NCI-H524 treated with DMSO at 0.1 percent for 48 hours (cell line): ENCODE data around the gene IGF2BP2.
"Not testable (repeated sequence)": the region's sequence is repeated elsewhere in the genome, so short reads cannot be mapped to it uniquely, and the experiment has no call there.

Experiments
- DNase-seq: peaks from one replicate; lab custom pipeline; 2025; lab: John Stamatoyannopoulos, UW

Gene IGF2BP2

DNA sequence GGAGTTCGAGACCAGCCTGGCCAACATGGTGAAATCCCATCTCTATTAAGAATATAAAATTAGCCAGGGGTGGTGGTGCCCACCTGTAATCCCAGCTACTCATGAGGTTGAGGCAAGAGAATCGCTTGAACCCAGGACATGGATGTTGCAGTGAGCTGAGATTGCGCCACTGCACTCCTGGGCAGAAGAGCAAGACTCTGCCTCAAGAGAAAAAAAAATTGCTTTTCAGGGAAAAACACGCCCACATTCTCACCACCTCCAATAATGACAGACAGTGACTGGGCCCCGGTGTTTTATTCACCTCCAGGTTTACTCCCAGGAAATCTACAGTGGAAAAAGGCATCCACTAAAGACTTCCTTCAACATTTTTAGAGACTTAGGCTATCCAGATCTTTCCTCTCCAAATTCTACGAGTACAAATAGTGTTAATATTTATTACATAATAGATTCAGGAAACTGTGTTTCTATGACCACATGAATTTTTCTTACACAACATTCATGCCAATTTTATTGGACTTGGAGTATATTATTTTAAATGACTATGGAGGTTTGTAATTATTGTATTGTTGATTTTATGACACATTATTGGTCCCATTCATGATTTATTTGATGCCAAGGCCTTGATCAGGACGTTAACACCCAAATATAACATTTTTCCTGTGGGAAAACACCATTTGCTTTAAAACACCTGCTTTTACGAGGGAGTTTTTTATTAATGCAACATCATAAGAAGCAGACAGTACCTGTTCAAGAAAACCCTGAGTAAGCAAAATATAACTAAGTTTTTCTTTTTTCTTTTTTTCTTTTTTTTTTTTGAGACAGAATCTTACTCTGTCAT lies 26.6 kb downstream of the IGF2BP2 start:
- DNase-seq = no peak

DNA sequence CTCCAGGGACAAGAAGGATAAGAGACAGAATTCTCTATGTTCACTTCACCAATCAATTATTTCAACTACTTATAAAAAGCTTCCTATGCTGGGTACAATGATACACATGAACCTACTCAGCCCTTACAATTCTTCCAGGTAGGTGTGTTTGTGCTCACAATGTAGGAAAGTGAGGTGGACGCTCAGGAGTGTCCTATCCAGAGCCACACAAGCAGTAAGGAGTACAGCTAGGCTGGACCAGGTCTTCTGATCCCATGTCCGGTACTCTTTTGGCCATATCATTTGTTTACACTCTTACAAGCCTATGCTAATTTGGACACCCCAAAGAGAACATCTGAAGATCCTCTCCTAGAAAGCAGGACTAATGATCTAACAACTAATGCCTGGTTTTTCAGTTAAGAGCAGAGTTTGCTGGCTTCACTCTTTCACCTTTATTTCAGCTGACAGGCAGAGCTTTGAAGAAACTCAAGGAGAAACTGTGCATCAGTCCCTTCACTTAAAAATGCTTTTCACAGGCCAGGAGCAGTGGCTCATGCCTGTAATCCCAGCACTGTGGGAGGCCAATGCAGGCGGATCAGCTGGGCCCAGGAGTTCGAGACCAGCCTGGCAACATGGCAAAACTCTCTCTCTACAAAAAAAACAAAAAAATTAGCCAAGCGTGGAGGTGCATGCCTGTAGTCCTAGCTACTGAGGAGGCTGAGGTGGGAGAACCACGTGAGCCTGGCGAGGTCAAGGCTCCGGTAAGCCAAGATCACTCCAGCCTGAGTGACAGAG lies 27.5 kb downstream of the IGF2BP2 start:
- DNase-seq = no peak

DNA sequence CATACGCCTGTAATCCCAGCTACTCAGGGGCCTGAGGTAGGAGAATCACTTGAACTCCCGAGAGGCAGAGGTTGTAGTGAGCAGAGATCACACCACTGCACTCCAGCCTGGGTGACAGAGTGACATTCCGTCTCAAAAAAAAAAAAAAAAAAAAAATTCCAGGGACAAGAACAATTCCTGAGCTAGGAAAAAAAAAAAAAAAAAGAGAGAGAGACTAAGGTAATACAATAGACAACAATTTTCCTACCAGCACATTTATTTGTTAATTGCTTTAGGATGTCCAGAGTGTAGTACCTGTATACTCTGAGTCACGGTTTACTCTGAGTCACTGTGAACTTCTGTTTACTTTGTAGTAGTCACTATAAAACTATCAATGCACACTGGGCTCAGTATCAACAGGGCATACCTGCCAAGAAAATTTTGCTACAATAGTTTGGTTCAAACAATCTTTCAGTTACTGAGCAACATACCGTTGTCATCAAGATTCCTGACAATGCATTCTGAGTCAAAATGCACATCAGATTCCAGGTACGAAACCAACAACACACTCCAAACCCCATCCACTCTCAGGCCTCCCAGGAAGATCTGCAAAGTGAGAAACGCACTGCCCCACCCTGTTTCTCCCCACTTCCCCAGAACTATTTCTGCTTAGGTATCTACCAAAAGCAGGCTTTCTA lies 28.3 kb downstream of the IGF2BP2 start:
- DNase-seq = no peak

DNA sequence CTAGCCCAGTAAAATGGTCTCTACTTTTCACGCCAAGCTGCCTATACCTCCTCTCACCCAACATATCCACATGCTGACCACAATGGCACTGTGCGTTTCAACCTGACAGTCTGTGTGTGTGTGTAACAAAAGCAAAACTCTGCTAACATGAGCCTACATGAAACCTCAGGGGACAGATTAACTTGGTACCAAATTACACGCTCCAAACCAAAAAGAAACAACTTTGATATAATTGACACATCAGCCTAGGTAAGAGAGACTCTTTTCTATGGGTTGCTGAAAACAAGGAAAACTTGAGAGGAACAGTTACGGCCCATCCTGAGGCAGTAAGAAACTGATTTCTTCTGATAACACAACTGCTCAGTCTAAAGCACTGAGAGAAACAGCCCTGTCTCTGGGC lies 31.5 kb downstream of the IGF2BP2 start:
- no peak for DNase-seq

DNA sequence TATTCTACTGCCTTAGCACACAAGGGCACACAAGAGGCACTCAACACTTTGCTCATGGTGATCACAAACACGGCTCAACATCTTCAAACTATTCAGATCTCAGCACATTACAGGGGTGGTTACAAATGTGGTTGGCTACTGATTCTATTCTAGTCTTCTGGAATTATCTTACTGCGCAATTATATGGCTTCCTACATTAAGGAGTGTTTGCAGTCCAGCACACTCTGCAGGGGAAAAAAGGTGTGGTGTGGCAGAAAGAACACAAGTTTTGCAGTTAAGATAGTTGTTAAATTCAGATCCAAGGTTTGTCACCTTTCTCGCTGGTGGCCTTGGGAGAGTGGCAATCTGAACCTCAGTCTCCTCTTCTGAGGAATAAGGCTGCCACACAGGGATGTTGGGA lies 31.9 kb downstream of the IGF2BP2 start:
- no peak for DNase-seq

DNA sequence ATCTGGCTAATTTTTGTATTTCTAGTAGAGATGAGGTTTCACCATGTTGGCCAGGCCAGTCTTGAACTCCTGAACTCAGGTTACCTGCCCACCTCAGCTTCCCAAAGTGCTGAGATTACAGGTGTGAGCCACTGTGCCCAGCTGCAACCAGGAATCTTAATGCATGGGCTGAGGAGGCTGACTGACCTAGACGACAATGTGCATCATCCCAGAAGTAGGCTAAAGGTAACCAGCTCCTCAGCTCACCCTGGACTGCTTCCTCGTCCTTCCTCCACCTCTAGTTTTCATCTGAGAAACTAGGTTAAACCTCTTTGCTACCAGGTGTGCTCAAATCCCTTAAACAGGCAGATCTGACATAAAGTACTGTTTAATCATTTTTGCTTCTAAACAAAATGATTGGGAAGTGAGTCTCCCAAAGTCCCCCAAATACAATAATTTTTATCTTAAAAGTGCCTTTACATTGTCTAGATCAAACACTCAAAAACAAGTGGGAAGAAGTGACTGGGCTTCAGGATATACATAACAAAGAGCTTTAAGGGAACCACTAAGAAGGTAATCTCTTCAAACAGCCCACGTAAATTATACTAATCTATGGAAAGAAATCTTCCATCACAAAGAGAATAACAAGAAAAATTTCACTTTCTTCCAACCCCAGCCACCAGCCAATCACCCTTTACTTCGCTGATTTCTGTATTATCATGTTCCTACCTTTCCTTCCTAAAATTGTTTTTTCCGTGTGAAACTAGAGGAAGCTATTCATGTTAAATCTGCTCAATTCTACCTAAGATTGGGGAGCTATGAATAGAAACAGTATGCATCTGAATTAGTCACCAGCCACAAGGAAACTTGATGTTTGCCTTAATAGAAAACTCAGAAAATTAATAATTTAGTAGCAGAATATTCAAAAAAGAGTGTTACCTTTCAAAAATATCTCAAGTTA lies 34.7 kb downstream of the IGF2BP2 start:
- no peak for DNase-seq

DNA sequence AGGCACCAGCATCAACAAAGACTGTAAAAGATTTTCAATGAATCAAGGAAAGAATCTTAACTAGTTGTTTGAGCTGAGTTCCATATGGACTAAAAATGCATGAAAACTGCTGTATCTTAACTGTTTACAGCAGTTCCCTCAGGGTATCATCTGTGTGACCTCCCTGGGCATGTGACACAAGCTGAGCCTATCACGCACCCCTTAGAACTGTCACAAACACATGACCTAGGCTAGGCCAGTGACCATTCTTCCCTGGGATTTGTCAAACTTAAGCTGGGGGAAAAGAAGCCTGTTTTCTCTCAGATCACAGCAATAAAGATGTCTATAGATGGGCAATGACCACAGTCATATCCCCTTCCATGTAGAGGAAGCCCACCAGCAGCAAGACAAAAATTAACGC lies 35.7 kb downstream of the IGF2BP2 start:
- no peak for DNase-seq

DNA sequence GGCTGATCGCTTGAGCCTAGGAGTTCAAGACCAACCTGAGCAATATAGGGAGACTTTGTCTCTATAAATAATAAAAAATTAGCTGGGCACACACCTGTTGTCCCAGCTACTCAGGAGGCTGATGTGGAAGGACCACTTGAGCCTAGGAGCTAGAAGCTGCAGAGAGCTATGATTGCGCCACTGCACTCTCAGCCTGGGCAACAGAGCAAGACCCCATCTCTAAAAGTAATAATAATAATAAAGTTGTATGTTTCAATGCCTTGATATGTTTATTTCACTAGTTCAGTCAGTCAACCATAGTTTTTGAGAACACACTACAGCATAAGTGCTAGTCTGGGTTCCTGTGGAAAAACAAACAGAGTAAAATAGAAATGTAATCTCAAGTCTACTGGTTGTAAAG lies 36.5 kb downstream of the IGF2BP2 start:
- DNase-seq = no peak

DNA sequence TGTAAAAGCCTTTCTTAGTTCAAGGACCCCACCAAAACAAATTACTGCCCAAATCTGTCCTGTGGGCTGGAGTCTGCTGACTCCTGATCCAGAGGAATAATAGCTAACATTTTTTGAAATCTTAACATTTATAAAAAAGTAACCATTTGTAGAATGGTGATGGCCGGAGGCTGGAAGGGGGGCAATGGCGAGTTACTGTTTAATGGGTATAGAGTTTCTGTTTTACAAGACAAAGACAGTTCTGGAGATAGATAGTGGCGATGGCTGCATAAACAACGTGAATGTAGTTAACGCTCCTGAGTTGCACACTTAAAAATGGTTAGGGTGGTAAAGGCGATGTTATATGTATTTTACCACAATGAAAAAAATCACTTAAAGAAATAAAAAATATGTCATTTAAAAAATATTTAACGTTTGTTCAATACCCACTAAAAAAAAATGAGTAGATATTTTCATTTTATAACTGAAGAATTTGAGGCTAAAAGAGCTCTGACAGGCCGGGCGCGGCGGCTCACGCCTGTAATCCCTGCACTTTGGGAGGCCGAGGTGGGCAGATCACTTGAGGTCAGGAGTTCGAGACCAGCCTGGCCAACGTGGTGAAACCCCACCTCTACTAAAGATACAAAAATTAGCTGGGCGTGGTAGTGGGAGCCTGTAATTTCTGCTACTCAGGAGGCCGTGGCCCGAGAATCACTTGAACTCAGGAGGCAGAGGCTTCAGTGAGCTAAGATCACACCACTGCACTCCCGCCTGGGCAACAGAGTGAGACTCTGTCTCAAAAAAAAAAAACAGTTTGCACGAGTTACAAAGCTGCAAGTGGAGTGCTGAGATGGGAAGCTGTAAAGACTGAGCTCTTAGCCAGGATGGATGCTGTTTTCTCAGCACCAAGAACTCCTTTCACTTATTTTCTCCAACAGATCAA lies 37.6 kb downstream of the IGF2BP2 start:
- DNase-seq = no peak

DNA sequence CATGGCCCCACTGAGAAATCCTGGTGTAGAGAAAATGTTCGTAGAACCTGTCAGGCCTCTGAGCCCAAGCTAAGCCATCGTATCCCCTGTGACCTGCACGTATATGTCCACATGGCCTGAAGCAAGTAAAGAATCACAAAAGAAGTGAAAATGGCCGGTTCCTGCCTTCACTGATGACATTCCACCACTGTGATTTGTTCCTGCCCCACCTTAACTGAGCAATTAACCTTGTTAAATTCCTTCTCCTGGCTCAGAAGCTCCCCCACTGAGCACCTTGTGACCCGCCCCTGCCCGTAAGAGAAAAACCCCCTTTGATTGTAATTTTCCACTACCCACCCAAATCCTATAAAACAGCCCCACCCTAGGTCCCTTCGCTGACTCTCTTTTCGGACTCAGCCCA lies 38.6 kb downstream of the IGF2BP2 start:
- not testable (repeated sequence) for DNase-seq

DNA sequence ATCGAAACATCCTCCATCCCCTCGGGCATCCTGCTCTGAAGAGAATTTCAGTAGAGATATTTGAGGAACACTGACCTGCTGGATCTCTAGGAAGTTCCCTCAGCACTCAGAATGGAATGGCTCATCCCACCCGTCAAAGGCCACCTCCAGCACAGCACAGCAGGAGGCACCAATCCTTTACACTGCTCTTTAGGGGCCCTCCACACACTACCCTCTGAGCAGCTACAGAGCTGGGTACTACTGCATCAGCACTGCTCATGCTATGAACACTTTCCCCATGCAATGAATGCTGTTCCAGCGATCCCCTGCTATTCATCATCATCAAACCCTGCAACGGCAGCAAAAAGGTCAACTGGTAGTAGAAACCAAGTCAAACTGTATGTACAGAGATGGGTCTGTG lies 40.5 kb downstream of the IGF2BP2 start:
- no peak for DNase-seq

DNA sequence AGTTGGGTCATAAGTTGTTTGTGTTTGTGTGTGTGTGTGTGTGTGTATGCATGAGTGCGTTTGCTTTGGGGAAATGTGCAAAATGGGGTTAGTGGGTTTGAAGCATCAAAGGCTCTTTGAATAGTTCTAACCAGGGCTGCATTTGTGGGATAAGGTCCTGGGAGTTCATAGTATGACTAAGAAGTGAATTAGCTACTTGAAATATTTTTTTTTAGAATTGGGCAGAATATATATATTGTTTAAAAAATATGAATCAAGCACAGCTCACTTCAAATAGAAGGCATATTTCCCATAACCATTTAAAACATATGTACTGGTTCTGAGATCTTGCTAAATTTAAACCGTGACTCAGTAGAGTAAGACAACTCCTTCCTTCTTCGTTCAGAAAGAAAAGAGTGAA lies 43.1 kb downstream of the IGF2BP2 start:
- no peak for DNase-seq

DNA sequence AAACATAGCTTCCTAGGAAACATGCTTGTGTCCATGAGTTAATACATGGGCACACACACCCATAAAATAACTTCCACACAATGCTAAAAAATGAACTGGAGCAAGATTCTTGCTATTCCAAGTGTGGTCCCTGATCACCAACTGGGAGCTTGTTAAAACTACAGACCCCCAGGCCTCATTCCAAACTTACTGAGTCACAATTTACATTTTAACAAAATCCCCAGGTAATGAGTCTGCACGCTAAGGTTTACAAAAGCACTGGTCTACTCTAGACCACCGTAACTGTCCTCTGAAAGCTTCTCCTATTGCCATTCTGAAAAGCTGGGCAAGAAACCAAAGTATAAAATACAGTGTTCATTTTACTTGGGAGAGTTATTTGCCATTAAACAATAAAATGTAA lies 45.4 kb downstream of the IGF2BP2 start:
- DNase-seq = no peak

DNA sequence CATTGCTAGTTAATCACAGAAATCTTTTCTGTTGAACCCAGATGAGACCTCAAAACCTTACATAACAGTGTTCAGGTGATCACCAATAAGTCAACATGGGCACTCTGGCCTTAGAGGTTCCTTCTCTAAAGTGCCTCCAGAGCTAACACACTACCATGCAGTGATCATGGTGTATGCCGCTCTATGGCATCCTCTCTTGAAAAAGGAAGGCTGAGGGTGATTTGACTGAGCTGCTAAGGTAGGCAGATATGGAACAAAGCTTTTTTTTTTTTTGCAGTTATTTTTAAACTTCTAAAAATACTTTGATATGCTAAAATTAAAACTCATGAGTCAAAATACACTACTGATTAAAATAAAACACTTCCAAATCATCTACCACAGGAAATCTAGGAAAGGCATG lies 46.0 kb downstream of the IGF2BP2 start:
- DNase-seq = no peak

DNA sequence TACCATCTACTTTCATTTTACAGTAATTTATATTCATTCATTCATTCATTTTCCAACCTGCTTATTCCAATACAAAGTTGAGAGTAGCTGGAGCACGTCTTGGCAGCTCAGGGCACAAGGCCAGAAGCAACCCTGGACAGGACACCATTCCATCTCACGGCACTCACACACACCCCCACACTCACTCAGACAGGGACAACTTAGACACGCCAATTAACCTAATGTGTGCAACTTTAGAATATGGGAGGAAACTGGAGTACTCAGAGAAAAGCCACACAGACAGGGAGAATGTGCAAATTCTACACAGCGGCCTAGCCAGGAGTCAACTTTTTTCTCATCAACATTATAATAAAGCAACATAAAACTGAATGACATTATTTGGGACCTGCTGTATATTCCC lies 46.7 kb downstream of the IGF2BP2 start:
- DNase-seq = no peak

DNA sequence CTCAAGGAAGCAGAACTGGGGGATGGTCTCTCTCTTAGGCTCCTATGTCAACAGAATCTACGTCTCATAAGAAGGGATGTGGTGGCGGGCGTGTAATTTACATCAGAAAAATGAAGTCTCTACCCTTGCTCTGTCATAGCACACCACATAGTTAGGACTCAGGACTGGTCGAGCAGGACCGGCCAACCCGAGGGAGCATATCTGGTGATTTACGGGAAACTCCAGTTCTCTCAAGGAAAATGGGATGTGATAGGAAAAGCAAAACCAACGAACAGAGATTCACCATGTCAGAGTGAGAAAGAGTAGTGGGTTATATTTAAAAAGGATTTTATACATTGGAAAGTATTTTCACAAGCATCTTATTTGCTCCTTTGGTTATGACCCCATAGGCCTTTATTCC lies 54.7 kb downstream of the IGF2BP2 start:
- no peak for DNase-seq

DNA sequence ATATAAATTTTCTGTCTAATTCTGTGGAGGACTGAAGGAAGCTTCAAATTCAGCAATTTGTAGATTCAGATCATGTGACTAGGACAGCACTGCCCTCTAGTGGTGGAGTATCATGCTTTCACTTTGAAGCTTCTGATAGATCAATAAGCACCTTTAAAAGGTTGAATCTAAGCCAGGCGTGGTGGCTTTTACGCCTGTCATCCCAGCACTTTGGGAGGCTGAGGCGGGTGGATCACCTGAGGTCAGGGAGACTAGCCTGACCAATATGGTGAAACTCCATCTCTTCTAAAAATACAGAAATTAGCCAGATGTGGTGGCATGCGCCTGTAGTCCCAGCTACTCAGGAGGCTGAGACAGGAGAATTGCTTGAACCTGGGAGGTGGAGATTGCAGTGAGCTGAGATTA lies 56.3 kb downstream of the IGF2BP2 start:
- not testable (repeated sequence) for DNase-seq

DNA sequence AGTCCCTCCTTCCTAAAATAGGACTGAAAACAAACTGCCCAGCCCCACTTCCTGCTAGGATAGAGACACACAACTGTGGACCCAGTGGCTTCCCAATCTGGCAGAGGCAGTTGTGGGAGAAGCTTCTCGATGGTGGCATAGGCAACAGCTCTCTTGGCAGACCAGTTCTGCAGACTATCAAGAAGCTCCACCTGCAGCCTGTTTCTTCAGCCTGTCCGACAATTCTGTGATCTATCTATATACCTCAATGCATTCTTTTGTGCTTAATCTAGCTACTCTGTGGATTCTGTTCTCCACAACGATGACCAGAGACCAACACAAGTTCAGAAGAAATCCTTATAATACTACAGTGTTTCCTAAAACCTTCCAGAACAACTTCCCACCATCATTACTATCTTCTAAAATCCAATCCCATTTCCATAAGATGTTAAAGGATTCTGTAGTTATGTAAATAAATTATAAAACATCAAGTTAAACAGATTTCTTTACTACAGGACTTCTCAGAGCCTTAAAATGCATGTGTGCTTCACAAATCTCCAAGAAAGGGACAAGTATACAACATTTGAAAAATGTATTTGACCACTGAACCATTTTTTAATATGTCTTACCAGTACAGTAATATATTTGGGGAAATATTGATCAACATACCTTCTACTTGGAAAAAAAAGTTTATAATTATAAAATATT lies 57.7 kb downstream of the IGF2BP2 start:
- no peak for DNase-seq

DNA sequence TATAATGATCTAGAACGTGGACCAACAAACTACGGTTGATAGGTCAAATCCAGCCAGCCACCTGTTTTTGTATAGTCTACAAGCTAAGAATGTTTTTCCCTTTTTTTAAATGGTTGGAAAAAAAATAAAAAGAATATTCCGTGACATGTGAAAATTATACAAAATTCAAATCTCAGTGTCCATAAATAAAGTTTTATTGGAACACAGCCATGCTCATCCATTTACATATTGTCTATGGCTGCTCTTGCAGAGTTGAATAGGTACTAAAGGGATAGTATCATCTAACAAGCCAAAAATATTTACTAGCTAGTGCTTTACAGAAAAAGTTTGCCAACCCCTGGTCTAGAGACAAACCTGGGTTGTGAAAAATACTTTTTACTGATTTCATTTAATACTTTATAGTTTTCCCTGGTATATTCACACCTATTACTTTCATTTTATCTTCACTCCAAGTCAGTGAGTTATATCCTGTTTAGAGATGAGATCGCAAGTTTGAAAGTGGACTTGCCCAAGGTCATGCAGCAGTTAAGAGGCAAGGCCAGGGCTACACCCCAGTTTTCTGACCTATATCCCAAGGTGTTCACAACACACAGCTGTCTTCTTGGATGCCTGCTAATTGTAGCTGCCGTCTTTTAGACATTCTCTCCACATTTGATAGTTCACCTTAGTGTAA lies 58.4 kb downstream of the IGF2BP2 start:
- no peak for DNase-seq

DNA sequence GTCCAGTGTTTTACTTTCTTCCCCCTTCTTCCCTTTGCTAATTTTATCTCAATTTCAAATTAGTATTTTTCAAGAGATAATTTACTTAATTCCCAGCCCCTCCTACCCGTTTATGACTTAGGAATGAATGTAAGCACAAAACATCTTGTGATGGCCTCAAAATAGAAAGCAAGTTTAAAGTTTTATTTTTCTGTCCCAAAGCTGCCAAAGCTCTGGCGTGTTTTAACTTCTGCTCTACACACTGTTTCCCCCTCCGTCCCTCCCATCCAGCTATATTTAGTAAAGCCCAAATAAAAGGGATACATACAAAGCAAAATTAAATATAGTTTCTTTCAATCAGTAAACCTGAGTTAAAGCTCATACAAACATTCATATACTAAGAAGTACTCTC lies 59.9 kb downstream of the IGF2BP2 start:
- DNase-seq = no peak
